OCI-LY7 (cell line): ENCODE data around the gene NR5A1.

Experiments used
- EZH2phosphoT487 ChIP-seq: fragments of 200-600 bp; sonication (generic); IDR thresholded peaks from 2 replicates; pipeline ENCODE4 v1.6.1; 2018; ENCODE audit warnings: low read depth, borderline replicate concordance, mild to moderate bottlenecking, mixed run types, antibody characterized with exemption, low read length, moderate library complexity, mixed read lengths
- TF ChIP-seq, protein P1 (sequence below): fragments of 200-600 bp; sonication (generic); conservative IDR thresholded peaks from 2 replicates; pipeline ENCODE4 v1.5.1; 2014; ENCODE audit warnings: mild to moderate bottlenecking, antibody characterized with exemption, low read length, moderate library complexity, mixed read lengths

DNA sequence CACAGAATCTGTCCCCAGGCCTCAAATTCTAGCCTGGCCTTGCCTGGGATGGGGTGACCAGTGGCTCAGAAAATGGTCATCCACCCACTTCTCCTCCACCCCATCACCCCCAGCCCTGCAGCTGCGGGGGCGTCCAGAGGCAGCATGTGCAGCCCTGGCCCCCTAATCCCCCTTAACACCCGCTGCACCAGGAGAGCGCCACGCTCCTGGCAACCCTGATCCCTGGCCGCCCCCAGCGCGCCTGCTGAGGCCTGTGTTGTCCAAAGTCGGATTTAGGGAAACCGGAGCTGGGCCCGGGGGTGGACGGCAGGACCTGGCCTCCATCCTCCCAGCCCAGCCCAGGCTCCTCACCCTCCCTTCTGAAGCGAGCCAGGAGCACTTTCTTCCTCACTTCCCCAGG, 22.0 kb downstream of the NR5A1 start:
- TF ChIP-seq, protein P1, sequence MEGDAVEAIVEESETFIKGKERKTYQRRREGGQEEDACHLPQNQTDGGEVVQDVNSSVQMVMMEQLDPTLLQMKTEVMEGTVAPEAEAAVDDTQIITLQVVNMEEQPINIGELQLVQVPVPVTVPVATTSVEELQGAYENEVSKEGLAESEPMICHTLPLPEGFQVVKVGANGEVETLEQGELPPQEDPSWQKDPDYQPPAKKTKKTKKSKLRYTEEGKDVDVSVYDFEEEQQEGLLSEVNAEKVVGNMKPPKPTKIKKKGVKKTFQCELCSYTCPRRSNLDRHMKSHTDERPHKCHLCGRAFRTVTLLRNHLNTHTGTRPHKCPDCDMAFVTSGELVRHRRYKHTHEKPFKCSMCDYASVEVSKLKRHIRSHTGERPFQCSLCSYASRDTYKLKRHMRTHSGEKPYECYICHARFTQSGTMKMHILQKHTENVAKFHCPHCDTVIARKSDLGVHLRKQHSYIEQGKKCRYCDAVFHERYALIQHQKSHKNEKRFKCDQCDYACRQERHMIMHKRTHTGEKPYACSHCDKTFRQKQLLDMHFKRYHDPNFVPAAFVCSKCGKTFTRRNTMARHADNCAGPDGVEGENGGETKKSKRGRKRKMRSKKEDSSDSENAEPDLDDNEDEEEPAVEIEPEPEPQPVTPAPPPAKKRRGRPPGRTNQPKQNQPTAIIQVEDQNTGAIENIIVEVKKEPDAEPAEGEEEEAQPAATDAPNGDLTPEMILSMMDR, result no peak
- TF ChIP-seq EZH2phosphoT487, result no peak
